ENCODE data around the gene HES5. TPM values are rescaled to one million over a fixed set of nuclear protein-coding genes. Genes with fewer than 3 reads are reported as not detected.

HES5 gene
- total RNA-seq, 4 donors from 2014 or later, result not detected

DNA sequence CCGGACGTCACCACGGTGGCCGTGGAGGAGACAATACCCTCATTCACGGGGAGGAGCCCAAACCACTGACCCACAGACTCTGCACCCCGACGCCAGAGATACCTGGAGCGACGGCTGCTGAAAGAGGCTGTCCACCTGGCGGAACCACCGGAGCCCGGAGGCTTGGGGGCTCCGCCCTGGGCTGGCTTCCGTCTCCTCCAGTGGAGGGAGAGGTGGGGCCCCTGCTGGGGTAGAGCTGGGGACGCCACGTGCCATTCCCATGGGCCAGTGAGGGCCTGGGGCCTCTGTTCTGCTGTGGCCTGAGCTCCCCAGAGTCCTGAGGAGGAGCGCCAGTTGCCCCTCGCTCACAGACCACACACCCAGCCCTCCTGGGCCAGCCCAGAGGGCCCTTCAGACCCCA lies 33.1 kb upstream of the HES5 start:
- no peak for ATAC-seq
- peaks cover 0 to 55% of the 10 kb centered on the region in 2 donors for H3K36me3 ChIP-seq
- peaks cover 31% of the 10 kb centered on the region for H3K27me3 ChIP-seq
- no peaks in the 10 kb centered on the region for H3K9me3 ChIP-seq
- peaks cover 0 to 26% (median 0%) of the 10 kb centered on the region in 3 donors for H3K4me1 ChIP-seq
- no peak overlapping the region for H3K4me3 ChIP-seq
- WGBS, 2 donors (ENCODE audit: low coverage in 1 of 2), result no CpG with 5 or more reads among the region's 18 CpGs
- H3K27ac ChIP-seq, result no peak overlapping the region
- no peak for TF ChIP-seq EP300 (IDR thresholded peaks at IDR 0.05)
- TF ChIP-seq POLR2A (IDR thresholded peaks at IDR 0.05), result no peak
- no peak for TF ChIP-seq POLR2AphosphoS5 (IDR thresholded peaks at IDR 0.05)
- TF ChIP-seq, protein P1, sequence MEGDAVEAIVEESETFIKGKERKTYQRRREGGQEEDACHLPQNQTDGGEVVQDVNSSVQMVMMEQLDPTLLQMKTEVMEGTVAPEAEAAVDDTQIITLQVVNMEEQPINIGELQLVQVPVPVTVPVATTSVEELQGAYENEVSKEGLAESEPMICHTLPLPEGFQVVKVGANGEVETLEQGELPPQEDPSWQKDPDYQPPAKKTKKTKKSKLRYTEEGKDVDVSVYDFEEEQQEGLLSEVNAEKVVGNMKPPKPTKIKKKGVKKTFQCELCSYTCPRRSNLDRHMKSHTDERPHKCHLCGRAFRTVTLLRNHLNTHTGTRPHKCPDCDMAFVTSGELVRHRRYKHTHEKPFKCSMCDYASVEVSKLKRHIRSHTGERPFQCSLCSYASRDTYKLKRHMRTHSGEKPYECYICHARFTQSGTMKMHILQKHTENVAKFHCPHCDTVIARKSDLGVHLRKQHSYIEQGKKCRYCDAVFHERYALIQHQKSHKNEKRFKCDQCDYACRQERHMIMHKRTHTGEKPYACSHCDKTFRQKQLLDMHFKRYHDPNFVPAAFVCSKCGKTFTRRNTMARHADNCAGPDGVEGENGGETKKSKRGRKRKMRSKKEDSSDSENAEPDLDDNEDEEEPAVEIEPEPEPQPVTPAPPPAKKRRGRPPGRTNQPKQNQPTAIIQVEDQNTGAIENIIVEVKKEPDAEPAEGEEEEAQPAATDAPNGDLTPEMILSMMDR (IDR thresholded peaks at IDR 0.05), result no peak

DNA sequence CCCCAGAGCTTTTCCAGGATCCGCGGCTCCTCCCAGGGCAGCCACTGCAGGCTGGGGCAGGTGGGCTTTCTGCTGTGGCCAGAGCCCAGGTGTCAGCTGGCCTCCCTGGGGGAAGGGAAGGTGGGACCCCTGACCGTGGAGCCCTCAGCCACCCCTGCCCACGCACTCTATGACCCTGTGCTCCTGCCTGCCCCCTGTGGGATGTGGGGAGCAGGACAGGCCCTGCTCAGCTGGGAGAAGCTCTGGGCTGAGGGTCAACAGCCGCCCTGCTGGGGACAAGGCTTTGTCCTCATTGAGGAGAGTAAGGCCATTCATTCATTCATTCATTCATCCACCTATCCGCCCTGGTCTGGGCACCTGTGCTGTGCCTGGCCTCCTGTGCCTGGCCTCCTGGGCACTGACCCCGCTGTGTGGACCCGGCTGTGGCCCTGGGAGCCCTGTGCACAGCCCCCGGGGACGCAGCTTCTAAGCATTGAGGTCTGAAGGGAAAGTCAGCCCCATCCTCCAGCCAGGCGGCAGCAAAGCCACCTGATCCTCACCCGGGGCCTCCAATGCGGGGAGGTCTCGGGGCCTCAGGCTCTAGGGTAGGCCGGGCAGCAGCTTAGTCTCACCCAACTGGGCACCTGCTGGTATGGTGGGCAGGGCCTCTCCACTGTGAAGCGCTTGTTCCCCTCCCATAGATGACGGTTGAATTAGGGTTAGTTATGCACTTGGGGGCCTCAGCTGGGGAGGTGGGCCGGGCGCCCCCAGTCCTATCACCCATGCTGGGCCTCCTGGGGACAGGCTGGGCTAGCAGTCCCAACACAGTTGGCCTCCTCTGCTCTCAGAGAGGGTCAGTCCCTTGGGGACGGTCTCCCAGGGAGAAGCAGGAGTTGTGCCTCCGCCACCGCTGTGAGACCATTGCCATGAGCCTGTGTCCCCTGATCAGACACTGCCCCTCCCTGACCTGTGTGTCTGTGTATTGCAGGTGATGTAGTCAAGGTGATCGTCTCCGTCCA lies 32.1 kb upstream of the HES5 start:
- Histone ChIP-seq H3K9me3 (no peaks in the 10 kb centered on the region), H3K27me3 (peaks cover 25% of the 10 kb centered on the region), H3K27ac (no peak overlapping the region), H3K36me3 (peaks cover 0 to 58% of the 10 kb centered on the region in 2 donors), H3K4me1 (peaks cover 0 to 36% (median 6%) of the 10 kb centered on the region in 3 donors), H3K4me3 (no peak overlapping the region)
- no peak for ATAC-seq
- TF ChIP-seq POLR2A (IDR thresholded peaks at IDR 0.05), result no peak
- TF ChIP-seq, protein P1 (IDR thresholded peaks at IDR 0.05), result peak in 1 of 4 experiments; percentile 28
- WGBS, 2 donors (ENCODE audit: low coverage in 1 of 2), result 100% methylated on average over 2 of the region's 24 CpGs; no CpG with 5 or more reads in 1 of the 2 donors

DNA sequence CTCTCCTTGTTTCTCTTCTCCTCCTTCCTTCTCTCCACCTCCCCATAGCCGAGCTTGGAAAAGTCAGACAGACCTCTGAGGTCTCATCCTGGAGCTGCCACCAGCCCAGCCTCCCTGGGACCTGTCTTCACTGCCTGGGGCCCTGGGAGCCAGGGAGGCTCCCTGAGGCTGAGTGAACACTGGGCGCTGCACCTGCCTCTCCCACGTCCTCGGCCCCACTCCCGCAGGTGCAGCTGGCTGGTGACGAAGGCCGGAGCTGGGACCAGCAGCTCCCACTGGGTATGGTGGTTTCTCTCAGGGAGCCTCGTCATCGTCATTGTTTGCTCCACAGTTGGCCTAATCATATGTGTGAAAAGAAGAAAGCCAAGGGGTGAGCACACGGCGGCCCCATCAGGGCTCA lies 31.4 kb upstream of the HES5 start:
- TF ChIP-seq POLR2A (IDR thresholded peaks at IDR 0.05) (no peak), EP300 (IDR thresholded peaks at IDR 0.05) (no peak), POLR2AphosphoS5 (IDR thresholded peaks at IDR 0.05) (no peak)
- TF ChIP-seq, protein P1 (IDR thresholded peaks at IDR 0.05), result no peak
- Histone ChIP-seq H3K27me3 (peaks cover 18% of the 10 kb centered on the region), H3K4me3 (no peak overlapping the region), H3K27ac (no peak overlapping the region), H3K36me3 (peaks cover 0 to 58% of the 10 kb centered on the region in 2 donors), H3K4me1 (peaks cover 0 to 43% (median 11%) of the 10 kb centered on the region in 3 donors), H3K9me3 (no peaks in the 10 kb centered on the region)
- no CpG with 5 or more reads among the region's 11 CpGs for whole genome bisulfite sequencing, 2 donors (ENCODE audit: low coverage in 1 of 2)
- ATAC-seq, result no peak

DNA sequence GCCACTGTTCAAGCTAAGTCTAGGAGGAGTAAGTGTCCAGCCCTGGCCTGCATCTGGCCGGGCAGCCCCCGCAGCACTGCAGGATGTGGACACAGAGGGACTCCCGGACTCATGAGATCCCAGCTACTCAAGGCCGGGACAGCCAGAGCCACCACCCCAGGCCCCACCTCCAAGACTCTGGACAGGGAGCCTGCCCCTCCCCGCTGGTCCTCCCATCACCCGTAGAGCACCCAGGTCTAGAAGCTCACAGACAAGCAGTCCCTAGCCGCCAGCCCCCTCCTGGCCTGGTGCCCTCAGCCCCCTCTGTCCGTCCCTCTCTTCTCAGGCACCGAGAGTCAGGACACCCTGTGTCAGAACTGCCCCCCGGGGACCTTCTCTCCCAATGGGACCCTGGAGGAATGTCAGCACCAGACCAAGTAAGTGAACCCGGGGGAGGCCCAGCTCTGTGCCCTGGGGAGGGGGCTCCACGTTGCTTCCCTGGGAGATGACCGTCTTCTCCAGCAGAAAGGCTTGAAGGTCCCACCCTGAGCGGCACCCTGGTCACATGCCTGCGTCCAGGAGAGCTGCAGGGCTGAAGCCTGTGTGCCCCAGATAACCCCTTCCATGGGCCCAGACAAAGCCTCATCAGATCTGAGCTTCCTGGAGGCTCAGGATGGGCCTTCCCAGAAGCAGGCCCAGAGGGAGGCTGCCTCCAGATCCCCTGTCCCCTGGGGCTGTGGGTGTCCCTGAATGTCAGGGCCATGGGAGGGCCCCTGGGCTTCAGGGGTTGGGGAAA lies 30.4 kb upstream of the HES5 start:
- Histone ChIP-seq H3K4me3 (no peak overlapping the region), H3K27ac (no peak overlapping the region), H3K27me3 (peaks cover 8% of the 10 kb centered on the region), H3K36me3 (peaks cover 0 to 58% of the 10 kb centered on the region in 2 donors), H3K9me3 (no peaks in the 10 kb centered on the region), H3K4me1 (peaks cover 0 to 51% (median 11%) of the 10 kb centered on the region in 3 donors)
- ATAC-seq, result no peak
- TF ChIP-seq POLR2AphosphoS5 (IDR thresholded peaks at IDR 0.05) (no peak), POLR2A (IDR thresholded peaks at IDR 0.05) (no peak), EP300 (IDR thresholded peaks at IDR 0.05) (no peak)
- TF ChIP-seq, protein P1 (IDR thresholded peaks at IDR 0.05), result no peak
- WGBS, 2 donors (ENCODE audit: low coverage in 1 of 2), result 80% methylated on average over 3 of the region's 15 CpGs; no CpG with 5 or more reads in 1 of the 2 donors

Measured in gastroesophageal sphincter (tissue), 4 donors.